Dermis microvascular lymphatic vessel endothelial cell (primary cell): ENCODE results near the gene IGSF21. TPM values are rescaled to one million over a fixed set of nuclear protein-coding genes. Genes with fewer than 3 reads are reported as not detected.
A peak's percentile ranks its signal among the peaks of the same experiment; 100 is the strongest.
"Not testable (repeated sequence)": the region's sequence is repeated elsewhere in the genome, so short reads cannot be mapped to it uniquely, and the experiment has no call there.

Experiments used
- DNase-seq, 2 donors: peaks; one replicate each; pipeline versions ENCODE4 v3.0.0 to v3.0.0-alpha.2; 2010; ENCODE audit warnings: low read depth in 2 of 2
- total RNA-seq: library from RNA; depleted of rRNA; stranded (reverse); fragments of >200 nt; gene quantifications from 2 replicates; pipeline ENCODE4 v1.2.1, GENCODE V29; 2014

Gene IGSF21
- total RNA-seq, 1 donor from 2014 or later = not detected

GRCh38 chr1:18352636-18353265 lies 245.2 kb downstream of the IGSF21 start:
- no peak for DNase-seq

DNA sequence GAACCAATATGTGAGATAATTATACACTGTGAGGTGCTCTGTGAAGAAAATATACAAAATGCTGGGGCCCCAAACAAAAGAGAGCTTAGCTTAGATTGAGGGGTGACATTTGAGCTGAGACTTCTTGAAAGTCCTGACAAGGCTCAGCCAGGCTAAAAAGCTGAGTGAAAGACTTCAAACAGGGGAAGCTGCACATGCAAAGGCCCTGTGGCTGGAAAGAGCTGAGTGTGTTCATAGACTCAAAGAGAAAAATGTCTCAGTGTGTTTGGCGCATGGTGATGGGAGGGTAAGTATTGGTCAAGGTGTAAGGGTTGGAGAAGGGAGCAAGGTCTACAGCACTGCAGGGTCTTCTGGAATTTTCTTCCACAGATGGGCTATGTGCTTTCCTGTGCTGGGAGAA lies 245.9 kb downstream of the IGSF21 start:
- DNase-seq = no peak

DNA sequence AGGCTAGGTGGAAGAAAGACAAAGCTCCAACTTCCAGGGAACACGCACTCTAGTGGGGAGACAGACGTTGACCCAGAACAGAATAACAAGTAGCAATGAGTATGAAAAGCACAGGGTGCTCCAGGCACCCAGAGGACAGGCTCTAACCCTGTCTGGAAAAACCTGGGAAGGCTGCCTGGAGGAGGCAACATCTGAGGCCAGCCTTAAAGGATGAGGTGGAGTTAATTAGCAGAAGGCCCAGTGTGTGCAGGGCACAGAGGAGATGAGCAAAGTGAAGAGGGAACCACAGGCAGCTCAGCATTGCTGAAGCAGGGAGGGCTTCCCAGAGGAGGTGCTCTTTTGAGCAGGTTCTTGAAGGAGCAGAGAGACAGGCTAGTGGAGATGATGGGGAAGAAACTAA lies 246.4 kb downstream of the IGSF21 start:
- no peak for DNase-seq

GRCh38 chr1:18354612-18355011 lies 247.0 kb downstream of the IGSF21 start:
- no peak for DNase-seq

DNA sequence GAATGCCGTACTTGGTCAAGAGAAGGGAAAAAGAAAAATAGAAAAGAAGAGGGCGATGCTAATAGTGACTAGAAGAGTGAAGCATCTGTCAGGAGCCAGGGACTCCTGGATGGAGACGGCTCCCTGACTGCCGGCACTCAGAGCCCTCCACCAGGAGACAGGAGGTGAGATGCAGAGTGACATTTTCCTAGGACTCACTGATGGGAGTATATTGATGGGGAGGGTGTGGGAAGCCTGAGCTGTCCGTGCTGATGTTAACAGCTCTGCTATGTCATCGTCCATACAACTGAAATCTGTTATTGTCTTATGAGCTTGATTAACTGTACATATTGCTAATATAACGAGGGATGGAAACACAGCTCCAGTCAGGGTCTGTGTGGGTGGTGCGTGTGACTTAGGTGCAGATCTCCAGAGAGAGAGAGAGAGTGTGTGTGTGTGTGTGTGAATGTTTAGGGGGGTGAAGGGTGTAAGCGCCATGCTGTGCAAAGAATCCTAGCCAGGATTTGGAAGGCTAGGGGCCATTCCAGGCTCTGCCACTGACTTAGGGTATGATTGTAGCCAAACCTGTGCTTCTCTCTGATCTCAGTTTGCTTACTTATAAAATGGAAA lies 250.1 kb downstream of the IGSF21 start:
- no peak for DNase-seq

DNA sequence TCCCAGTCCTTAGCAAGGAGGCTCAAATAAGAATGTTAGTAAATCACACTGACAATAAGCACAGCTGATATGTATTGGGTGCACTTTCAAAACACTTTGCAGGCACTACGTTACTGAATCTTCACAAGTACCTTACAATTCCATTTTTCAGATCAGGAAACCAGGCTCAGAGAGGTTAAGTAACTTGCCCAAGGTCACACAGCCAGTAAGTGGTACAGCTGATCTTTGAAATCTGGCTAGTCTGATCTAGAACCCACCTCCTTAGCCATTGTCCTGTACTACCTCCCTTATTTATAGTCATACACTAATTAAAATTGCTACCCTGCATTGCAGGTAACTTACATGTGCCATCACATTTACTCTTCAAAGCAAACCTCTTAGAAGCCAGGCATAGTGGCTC lies 251.0 kb downstream of the IGSF21 start:
- no peak for DNase-seq

- DNase-seq = no peak
Observed at GRCh38 chr1:18360251-18360650, 252.7 kb downstream of the IGSF21 start.

- no peak for DNase-seq
Observed at GRCh38 chr1:18362150-18362549, 254.6 kb downstream of the IGSF21 start.

- DNase-seq = no peak
Observed at GRCh38 chr1:18363436-18363835, 255.8 kb downstream of the IGSF21 start.

- DNase-seq = no peak
Observed at GRCh38 chr1:18365099-18365705, 257.6 kb downstream of the IGSF21 start.

- not testable (repeated sequence) for DNase-seq
Observed at GRCh38 chr1:18372505-18372904, 264.9 kb downstream of the IGSF21 start.

DNA sequence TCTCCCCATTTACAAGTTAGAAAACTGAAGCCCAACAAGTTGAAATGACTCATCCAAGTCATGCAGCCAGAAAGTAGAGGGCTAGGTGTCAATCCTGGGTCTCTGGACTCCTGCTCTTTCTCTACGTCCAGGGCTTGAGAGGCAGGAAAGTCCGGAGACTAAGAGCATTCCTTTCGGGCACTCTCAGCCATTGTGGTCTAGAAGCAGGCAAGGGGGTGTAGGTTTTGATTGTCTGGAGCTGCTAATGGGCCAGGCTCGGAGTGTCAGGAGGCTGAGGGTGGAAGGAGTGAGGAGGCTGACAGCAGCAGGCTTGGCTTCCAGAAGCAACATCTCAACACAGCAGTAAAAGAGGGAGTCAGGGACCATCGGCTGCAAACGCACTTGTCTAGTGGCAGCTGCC lies 265.6 kb downstream of the IGSF21 start:
- DNase-seq = no peak

DNA sequence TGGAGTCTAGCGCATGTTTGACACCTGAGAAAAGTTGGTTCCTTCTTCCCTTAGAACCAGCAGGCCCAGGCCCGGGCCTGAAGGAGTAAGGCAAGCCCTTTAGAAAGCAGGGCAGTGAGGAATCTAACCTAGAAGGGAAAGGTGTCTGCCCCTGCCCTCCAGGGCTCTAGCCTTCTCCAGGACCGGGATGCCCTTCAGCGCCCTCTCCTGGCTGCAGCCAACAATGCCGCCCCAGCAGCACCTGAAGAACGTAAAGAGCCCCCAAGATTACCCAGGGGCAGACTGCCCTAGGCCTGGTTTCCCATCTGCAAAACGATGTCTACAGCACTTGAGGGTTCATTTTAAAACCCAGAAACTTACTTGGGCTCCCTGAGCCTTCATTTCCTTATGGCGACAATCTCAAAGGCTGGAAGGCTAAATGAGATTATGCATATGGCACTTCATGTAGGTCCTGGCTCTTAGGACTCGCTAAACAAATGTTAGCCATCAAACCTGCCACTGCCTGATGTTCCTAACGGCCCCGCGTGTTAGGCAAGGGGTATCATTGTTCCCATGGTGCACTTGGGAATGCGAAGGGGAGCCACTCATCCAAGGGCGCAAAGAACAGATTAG lies 266.4 kb downstream of the IGSF21 start:
- DNase-seq = no peak

GRCh38 chr1:18376661-18377060 lies 269.1 kb downstream of the IGSF21 start:
- no peak for DNase-seq

DNA sequence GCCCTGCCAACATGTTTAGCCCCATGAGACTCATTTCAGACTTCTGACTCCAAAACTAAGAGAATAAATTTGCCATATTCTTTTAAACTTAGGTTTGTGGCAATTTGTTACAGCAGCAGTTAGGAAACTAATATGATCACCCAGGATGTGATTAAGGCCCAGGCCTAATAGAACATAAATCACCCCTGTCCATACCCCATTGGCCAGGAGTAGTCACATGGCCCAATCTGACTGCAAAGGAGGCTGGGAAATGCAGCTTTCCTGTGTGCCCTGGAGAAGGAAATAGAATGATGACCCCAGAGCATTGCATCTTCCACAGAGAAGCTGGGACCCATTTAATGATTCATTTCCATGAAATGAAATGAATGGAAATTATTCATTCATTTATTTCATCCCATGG lies 272.7 kb downstream of the IGSF21 start:
- DNase-seq = no peak

DNA sequence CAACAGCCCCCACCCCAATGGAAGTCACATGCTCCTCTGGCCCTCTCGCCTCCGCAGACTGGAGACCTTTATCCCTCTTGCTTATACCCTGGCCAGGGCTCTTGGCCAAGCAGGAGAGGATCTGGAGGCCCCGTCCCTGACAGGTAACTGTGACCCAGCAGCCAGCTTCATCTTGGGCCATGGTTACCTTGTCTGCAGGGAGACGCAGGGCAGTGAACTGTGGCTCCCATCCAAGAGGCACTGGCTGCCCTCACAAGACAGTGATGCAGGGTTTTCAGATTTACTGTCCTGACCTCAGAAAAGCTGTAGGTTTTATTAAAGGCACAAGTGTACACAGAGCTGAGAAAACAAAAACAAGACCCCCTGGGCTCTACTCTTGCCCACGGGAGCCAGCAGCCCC lies 276.5 kb downstream of the IGSF21 start:
- DNase-seq = no peak

- no peak for DNase-seq
Observed at GRCh38 chr1:18384471-18384870, 276.9 kb downstream of the IGSF21 start.

DNA sequence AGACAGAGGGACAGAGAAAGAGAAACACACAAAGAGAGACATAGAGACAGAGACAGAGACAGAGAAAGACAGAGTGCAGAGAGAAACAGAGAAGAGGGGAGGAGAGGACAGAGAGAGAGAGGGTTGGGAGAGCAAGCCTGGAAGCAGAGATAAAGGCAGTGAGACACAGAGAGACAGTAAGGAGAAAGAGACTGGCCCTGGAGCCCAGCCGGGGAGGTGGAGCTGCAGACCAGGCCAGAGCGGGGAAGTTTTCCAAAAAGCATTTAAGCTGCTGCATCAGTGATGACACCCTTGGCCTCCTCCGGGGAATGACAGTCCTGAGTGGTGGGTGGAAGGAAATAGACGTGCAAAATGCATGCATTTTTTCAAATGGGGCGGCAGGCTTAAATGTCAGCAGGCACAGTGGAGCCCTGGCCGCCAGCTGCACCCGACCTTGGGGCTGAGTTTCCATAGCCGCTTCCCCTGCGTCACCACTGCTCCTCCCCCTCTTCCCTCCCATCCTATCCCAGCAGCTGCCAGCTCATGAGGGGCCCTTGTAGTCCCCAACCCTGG lies 277.7 kb downstream of the IGSF21 start:
- peak in 1 of 2 donors; percentile 1 for DNase-seq

DNA sequence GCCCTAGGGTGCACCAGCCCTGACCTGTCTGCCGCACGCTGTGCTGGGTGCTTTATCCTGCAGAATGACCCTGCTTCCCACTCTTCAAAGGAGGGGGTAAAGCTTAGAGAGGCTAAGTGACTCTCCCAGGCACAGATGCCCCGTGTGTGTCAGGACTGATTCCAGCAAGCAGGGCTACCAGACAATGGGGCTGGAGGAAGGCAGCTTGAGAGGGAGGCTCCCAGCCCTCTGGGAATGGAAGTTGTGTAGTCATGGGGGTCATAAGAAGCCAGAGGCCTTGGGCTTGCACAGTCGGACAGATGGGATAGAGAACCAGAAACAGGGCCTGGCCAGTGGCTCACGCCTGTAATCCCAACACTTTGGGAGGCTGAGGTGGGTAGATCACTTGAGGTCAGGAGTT lies 279.0 kb downstream of the IGSF21 start:
- no peak for DNase-seq

GRCh38 chr1:18387307-18387706 lies 279.7 kb downstream of the IGSF21 start:
- DNase-seq = no peak

DNA sequence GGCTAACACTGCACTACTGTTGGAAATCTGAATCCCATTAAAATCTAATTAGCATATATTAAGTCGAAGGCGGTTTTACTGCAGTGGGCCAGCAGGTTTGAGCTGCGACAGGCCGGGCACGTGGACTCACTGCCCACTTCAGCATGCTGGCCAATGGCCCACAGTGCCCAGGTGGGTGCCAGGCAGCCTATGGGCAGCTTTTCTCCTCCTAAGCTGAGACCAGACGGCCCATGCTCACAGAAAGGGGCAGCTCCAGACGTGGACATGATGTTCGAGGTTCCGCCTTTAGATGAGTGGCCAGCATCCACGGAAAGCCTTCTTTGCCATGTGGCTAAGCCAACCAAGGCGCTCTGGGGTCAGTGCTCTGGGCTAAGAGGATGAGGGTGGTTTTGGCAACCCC lies 283.4 kb downstream of the IGSF21 start:
- DNase-seq = no peak

DNA sequence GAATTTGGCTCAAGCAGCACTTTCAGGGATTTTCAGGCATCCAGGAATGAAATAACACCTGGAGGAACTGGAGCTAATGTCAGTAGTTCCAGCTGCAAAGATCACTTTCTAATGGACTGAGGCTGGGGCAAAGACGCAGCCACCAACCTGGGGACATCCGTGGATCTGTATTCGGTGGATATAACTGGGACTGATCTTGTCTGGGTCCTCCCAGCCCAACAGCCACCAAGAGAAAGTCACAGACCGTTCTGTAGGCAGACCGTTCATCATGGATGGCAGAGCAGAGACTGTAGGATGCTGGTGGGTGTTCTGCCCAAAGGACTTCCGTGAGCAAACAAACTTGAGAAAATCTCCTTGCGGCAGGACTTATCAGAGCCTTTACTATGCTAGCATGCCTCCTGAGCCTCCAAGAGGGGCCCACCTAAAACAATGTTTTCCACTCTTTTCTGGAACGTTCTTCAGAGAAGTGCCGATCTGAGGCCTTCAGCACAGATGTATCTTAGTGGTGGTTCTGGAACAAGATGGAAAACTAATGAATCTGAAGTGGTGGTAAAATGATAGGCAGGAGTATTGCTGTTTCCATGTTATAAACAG lies 287.1 kb downstream of the IGSF21 start:
- no peak for DNase-seq
